DND-41 (cell line): ENCODE results near the gene RALGAPA2.

Experiments used
- ATAC-seq: fragments of 200-7000 bp; cut with Tn5 transposase; 3 replicates; pipeline ENCODE4 v1.9.1; 2021; ENCODE audit warnings: low read depth; ENCODE audit not compliant: insufficient read depth
- DNase-seq: peaks from one replicate; pipeline ENCODE4 v3.0.0-alpha.2; 2020
- H2AFZ ChIP-seq: 2 replicates; pipeline ENCODE4 v1.6.0; 2012; ENCODE audit warnings: low read depth, low read length
- H3K27ac ChIP-seq: 2 replicates; pipeline ENCODE4 v1.5.1; 2012; ENCODE audit warnings: low read length, inconsistent platforms
- H3K27me3 ChIP-seq: fragments of 200-600 bp; sonication (generic); 2 replicates; pipeline ENCODE4 v1.6.0; 2012; ENCODE audit warnings: low read length, mild to moderate bottlenecking, inconsistent platforms; ENCODE audit not compliant: insufficient read depth, poor library complexity
- H3K36me3 ChIP-seq: 2 replicates; pipeline ENCODE4 v1.5.1; 2012; ENCODE audit warnings: low read length, inconsistent platforms; ENCODE audit not compliant: insufficient read depth
- H3K4me1 ChIP-seq: 2 replicates; pipeline ENCODE4 v1.5.1; 2012; ENCODE audit warnings: mild to moderate bottlenecking, low read length; ENCODE audit not compliant: insufficient read depth
- H3K4me2 ChIP-seq: 2 replicates; pipeline ENCODE4 v1.6.0; 2012; ENCODE audit warnings: mild to moderate bottlenecking, moderate library complexity, low read length, inconsistent platforms; ENCODE audit not compliant: insufficient read depth
- H3K4me3 ChIP-seq, 2 experiments: fragments of 200-600 bp in 1 of 2; shearing (Covaris generic) in 1 of 2; 2 replicates each; pipeline ENCODE4 v1.5.1; 2012 to 2016; ENCODE audit warnings: inconsistent platforms in 2 of 2, low read length in 2 of 2, mild to moderate bottlenecking in 2 of 2, low read depth in 1 of 2, moderate library complexity in 1 of 2
- H3K79me2 ChIP-seq: 2 replicates; pipeline ENCODE4 v1.6.0; 2012; ENCODE audit warnings: low read length, inconsistent platforms; ENCODE audit not compliant: insufficient read depth
- H3K9ac ChIP-seq: 2 replicates; pipeline ENCODE4 v1.6.0; 2012; ENCODE audit warnings: low read depth, mild to moderate bottlenecking, inconsistent platforms, low read length, moderate library complexity
- H3K9me3 ChIP-seq: 2 replicates; pipeline ENCODE4 v1.5.1; 2012; ENCODE audit warnings: low read length, moderate library complexity, mild to moderate bottlenecking, inconsistent platforms; ENCODE audit not compliant: insufficient read depth, severe bottlenecking
- H4K20me1 ChIP-seq: 2 replicates; pipeline ENCODE4 v1.6.0; 2012; ENCODE audit warnings: low read length; ENCODE audit not compliant: insufficient read depth
- CTCF ChIP-seq: IDR thresholded peaks from 2 replicates; pipeline ENCODE4 v1.5.1; 2012; ENCODE audit warnings: borderline replicate concordance, low read length, moderate library complexity, mild to moderate bottlenecking; ENCODE audit not compliant: poor library complexity, severe bottlenecking; ENCODE audit errors: extremely low read depth
- EZH2 ChIP-seq: IDR thresholded peaks from 3 replicates; pipeline ENCODE4 v1.6.1; 2012; ENCODE audit warnings: borderline replicate concordance, low read depth, mild to moderate bottlenecking, moderate library complexity, low read length, inconsistent platforms; ENCODE audit not compliant: severe bottlenecking

Gene RALGAPA2

GRCh38 chr20:20627471-20627870 is 85.0 kb downstream of the RALGAPA2 start:
- TF ChIP-seq CTCF = no peak
- TF ChIP-seq EZH2 = no peak
- DNase-seq = no peak
- H3K9ac ChIP-seq = no peak overlapping the region
- H3K36me3 ChIP-seq = peaks cover 6% of the 10 kb centered on the region; the same call in 1 of the 2 replicates
- H3K27me3 ChIP-seq = no peaks in the 10 kb centered on the region
- no peak overlapping the region for H3K4me3 ChIP-seq
- H3K27ac ChIP-seq = no peak overlapping the region
- H3K4me1 ChIP-seq = no peaks in the 10 kb centered on the region
- no peak overlapping the region for H2AFZ ChIP-seq
- H3K79me2 ChIP-seq = no peaks in the 10 kb centered on the region
- H3K4me2 ChIP-seq = no peak overlapping the region
- no peak for ATAC-seq
- no peaks in the 10 kb centered on the region for H3K9me3 ChIP-seq
- H4K20me1 ChIP-seq = no peaks in the 10 kb centered on the region

GRCh38 chr20:20624914-20625313 is 87.5 kb downstream of the RALGAPA2 start:
- Histone ChIP-seq H3K9ac (no peak overlapping the region), H3K4me2 (no peak overlapping the region), H3K9me3 (no peaks in the 10 kb centered on the region), H3K36me3 (peaks cover 11% of the 10 kb centered on the region; the same call in 1 of the 2 replicates), H3K27me3 (no peaks in the 10 kb centered on the region), H3K4me1 (no peaks in the 10 kb centered on the region), H2AFZ (no peak overlapping the region), H4K20me1 (no peaks in the 10 kb centered on the region), H3K4me3 (no peak overlapping the region), H3K27ac (no peak overlapping the region), H3K79me2 (no peaks in the 10 kb centered on the region)
- DNase-seq = no peak
- no peak for ATAC-seq
- TF ChIP-seq EZH2 = no peak

GRCh38 chr20:20621195-20621594 is 91.2 kb downstream of the RALGAPA2 start:
- Histone ChIP-seq H3K9ac (no peak overlapping the region), H3K27me3 (no peaks in the 10 kb centered on the region), H3K27ac (no peak overlapping the region), H3K36me3 (peaks cover 8% of the 10 kb centered on the region; the same call in 1 of the 2 replicates), H3K4me3 (no peak overlapping the region), H2AFZ (no peak overlapping the region), H3K4me1 (no peaks in the 10 kb centered on the region), H3K9me3 (no peaks in the 10 kb centered on the region), H3K79me2 (no peaks in the 10 kb centered on the region), H4K20me1 (no peaks in the 10 kb centered on the region), H3K4me2 (no peak overlapping the region)
- ATAC-seq (no peak), DNase-seq (no peak)
- no peak for TF ChIP-seq EZH2
- TF ChIP-seq CTCF = no peak

GRCh38 chr20:20614391-20614790 is 98.1 kb downstream of the RALGAPA2 start:
- Histone ChIP-seq H2AFZ (no peak overlapping the region), H3K9ac (no peak overlapping the region), H3K4me3 (no peak overlapping the region), H3K4me1 (no peaks in the 10 kb centered on the region), H3K36me3 (peaks cover 12% of the 10 kb centered on the region), H3K27ac (no peak overlapping the region), H3K4me2 (no peak overlapping the region), H4K20me1 (no peaks in the 10 kb centered on the region), H3K79me2 (no peaks in the 10 kb centered on the region), H3K9me3 (no peaks in the 10 kb centered on the region), H3K27me3 (no peaks in the 10 kb centered on the region)
- no peak for DNase-seq
- no peak for ATAC-seq
- TF ChIP-seq EZH2 = no peak
